Measurements from ENCODE around the gene GPS2. TPM values are rescaled to one million over a fixed set of nuclear protein-coding genes. Genes with fewer than 3 reads are reported as not detected.

Gene GPS2
- total RNA-seq: 10 to 100 TPM; 86.3 to 88.0 TPM

GRCh38 chr17:7314719-7315569, at the start of gene GPS2:
TSS of gene GPS2 (minus strand) at chr17:7315360. CDS start at chr17:7315052, 308 bp downstream.
- CTCF ChIA-PET: interaction anchor here (0.7 to 1.9 kb wide), 4 partner anchors 10 to 31 kb away, joined by 3 to 6 read pairs (median 4); partner anchors contain the start of genes ACAP1 and NEURL4
- peak within 1 kb of the TSS; percentile 97 for H3K27ac Mint-ChIP-seq
- peak; percentile 96 for DNase-seq
- H3K4me1 Mint-ChIP-seq (ENCODE audit: low read depth): peaks cover 61% of the 10 kb centered on the region
- ATAC-seq: peak; percentile 86
- no peaks in the 10 kb centered on the region for H3K9me3 Mint-ChIP-seq (ENCODE audit: insufficient read depth)
- peak within 1 kb of the TSS; percentile 91 for H3K4me3 Mint-ChIP-seq
- POLR2A ChIA-PET: interaction anchor here (0.6 to 3.7 kb wide), 6 partner anchors 12 to 256 kb away, joined by 3 to 24 read pairs (median 6); partner anchors contain the start of genes ACAP1, GABARAP and NEURL4
- peaks cover 63% of the 10 kb centered on the region for H3K36me3 Mint-ChIP-seq (ENCODE audit: low read depth)
- H3K27me3 Mint-ChIP-seq (ENCODE audit: low read depth): no peaks in the 10 kb centered on the region

GRCh38 chr17:7363311-7363710, 48.2 kb upstream of the GPS2 start:
- H3K4me1 Mint-ChIP-seq (ENCODE audit: low read depth): no peaks in the 10 kb centered on the region
- H3K27ac Mint-ChIP-seq: no peak overlapping the region
- no peaks in the 10 kb centered on the region for H3K36me3 Mint-ChIP-seq (ENCODE audit: low read depth)
- no peaks in the 10 kb centered on the region for H3K9me3 Mint-ChIP-seq (ENCODE audit: insufficient read depth)
- DNase-seq: no peak
- peaks cover 4% of the 10 kb centered on the region for H3K27me3 Mint-ChIP-seq (ENCODE audit: low read depth)
- ATAC-seq: no peak
- CTCF ChIA-PET: interaction anchor here (2.0 to 2.1 kb wide), 2 partner anchors 13 to 197 kb away, joined by 4 to 5 read pairs; no protein-coding TSS in a partner anchor
- POLR2A ChIA-PET: no interaction called here
- H3K4me3 Mint-ChIP-seq: no peak overlapping the region

GRCh38 chr17:7361906-7362305, 46.7 kb upstream of the GPS2 start:
- no peak for DNase-seq
- H3K4me3 Mint-ChIP-seq: no peak overlapping the region
- POLR2A ChIA-PET: interaction anchor here (1.2 kb wide), 1 partner anchor 147 kb away, joined by 3 read pairs; no protein-coding TSS in a partner anchor
- no peak for ATAC-seq
- no peaks in the 10 kb centered on the region for H3K9me3 Mint-ChIP-seq (ENCODE audit: insufficient read depth)
- H3K27me3 Mint-ChIP-seq (ENCODE audit: low read depth): peaks cover 4% of the 10 kb centered on the region
- no peak overlapping the region for H3K27ac Mint-ChIP-seq
- CTCF ChIA-PET: interaction anchor here (1.1 to 2.1 kb wide), 4 partner anchors 12 to 198 kb away, joined by 3 to 5 read pairs (median 4); no protein-coding TSS in a partner anchor
- H3K4me1 Mint-ChIP-seq (ENCODE audit: low read depth): no peaks in the 10 kb centered on the region
- no peaks in the 10 kb centered on the region for H3K36me3 Mint-ChIP-seq (ENCODE audit: low read depth)

GRCh38 chr17:7357381-7357780, 42.2 kb upstream of the GPS2 start:
- no peak overlapping the region for H3K4me3 Mint-ChIP-seq

GRCh38 chr17:7356756-7357155, 41.6 kb upstream of the GPS2 start:
- CTCF ChIA-PET: interaction anchor here (0.6 to 5.7 kb wide), 15 partner anchors 12 to 330 kb away, joined by 3 to 83 read pairs (median 10); partner anchors contain the start of genes ACAP1, SENP3, TMEM102 and TMEM256
- no peak for ATAC-seq
- Mint-ChIP-seq H3K27ac (no peak overlapping the region), H3K36me3 (ENCODE audit: low read depth) (peaks cover 17% of the 10 kb centered on the region), H3K4me1 (ENCODE audit: low read depth) (peaks cover 42% of the 10 kb centered on the region), H3K27me3 (ENCODE audit: low read depth) (peaks cover 4% of the 10 kb centered on the region), H3K9me3 (ENCODE audit: insufficient read depth) (no peaks in the 10 kb centered on the region), H3K4me3 (no peak overlapping the region)
- POLR2A ChIA-PET: interaction anchor here (0.8 to 1.9 kb wide), 6 partner anchors 20 to 330 kb away, joined by 3 to 8 read pairs (median 4); partner anchors contain the start of genes ACAP1, CHRNB1, POLR2A and TMEM102
- DNase-seq: no peak

More at GRCh38 chr17:7357381-7357780, 42.2 kb upstream of the GPS2 start:
- DNase-seq (no peak), ATAC-seq (no peak)
- H3K9me3 Mint-ChIP-seq (ENCODE audit: insufficient read depth): no peaks in the 10 kb centered on the region
- no peak overlapping the region for H3K27ac Mint-ChIP-seq
- peaks cover 38% of the 10 kb centered on the region for H3K4me1 Mint-ChIP-seq (ENCODE audit: low read depth)
- POLR2A ChIA-PET: interaction anchor here (1.2 to 1.9 kb wide), 2 partner anchors 78 to 127 kb away, joined by 3 to 6 read pairs; partner anchors contain the start of genes POLR2A and TMEM102
- peaks cover 14% of the 10 kb centered on the region for H3K36me3 Mint-ChIP-seq (ENCODE audit: low read depth)
- CTCF ChIA-PET: interaction anchor here (3.3 to 5.7 kb wide), 3 partner anchors 77 to 203 kb away, joined by 13 to 83 read pairs (median 40); partner anchors contain the start of genes SENP3 and TMEM102
- peaks cover 4% of the 10 kb centered on the region for H3K27me3 Mint-ChIP-seq (ENCODE audit: low read depth)

- peaks cover 4% of the 10 kb centered on the region for H3K27me3 Mint-ChIP-seq (ENCODE audit: low read depth)
- DNase-seq (peak; percentile 92), ATAC-seq (peak; percentile 73)
- POLR2A ChIA-PET: interaction anchor here (0.5 to 1.9 kb wide), 9 partner anchors 19 to 331 kb away, joined by 3 to 8 read pairs (median 3); partner anchors contain the start of genes ACAP1, CHRNB1, POLR2A and TMEM102
- no peak overlapping the region for H3K4me3 Mint-ChIP-seq
- peak overlapping the region; percentile 28 for H3K27ac Mint-ChIP-seq
- peaks cover 45% of the 10 kb centered on the region for H3K4me1 Mint-ChIP-seq (ENCODE audit: low read depth)
- H3K36me3 Mint-ChIP-seq (ENCODE audit: low read depth): peaks cover 20% of the 10 kb centered on the region
- H3K9me3 Mint-ChIP-seq (ENCODE audit: insufficient read depth): no peaks in the 10 kb centered on the region
- CTCF ChIA-PET: interaction anchor here (0.6 to 5.7 kb wide), 39 partner anchors 9 to 333 kb away, joined by 3 to 83 read pairs (median 5); partner anchors contain the start of genes ACAP1, CHRNB1, FGF11 and FXR2
Measured at GRCh38 chr17:7356072-7356549, 41.0 kb upstream of the GPS2 start.

- peaks cover 24% of the 10 kb centered on the region for H3K36me3 Mint-ChIP-seq (ENCODE audit: low read depth)
- no peak overlapping the region for H3K4me3 Mint-ChIP-seq
- H3K9me3 Mint-ChIP-seq (ENCODE audit: insufficient read depth): no peaks in the 10 kb centered on the region
- ChIA-PET CTCF (interaction anchor here (0.6 to 5.7 kb wide), 41 partner anchors 9 to 333 kb away, joined by 3 to 83 read pairs (median 5); partner anchors contain the start of genes ACAP1, CHRNB1, FGF11 and FXR2), POLR2A (interaction anchor here (0.9 to 1.9 kb wide), 7 partner anchors 19 to 332 kb away, joined by 3 to 8 read pairs (median 4); partner anchors contain the start of genes ACAP1, POLR2A and TP53)
- peak overlapping the region; percentile 28 for H3K27ac Mint-ChIP-seq
- ATAC-seq (no peak), DNase-seq (no peak)
- H3K4me1 Mint-ChIP-seq (ENCODE audit: low read depth): peaks cover 50% of the 10 kb centered on the region
- H3K27me3 Mint-ChIP-seq (ENCODE audit: low read depth): peaks cover 4% of the 10 kb centered on the region
Measured at GRCh38 chr17:7355573-7355972, 40.4 kb upstream of the GPS2 start.

GRCh38 chr17:7355053-7355452, 39.9 kb upstream of the GPS2 start, which contains the start of gene TMEM95:
TSS of gene TMEM95 (plus strand) at chr17:7355156. CDS start at chr17:7355205, 49 bp downstream.
- ChIA-PET CTCF (interaction anchor here (0.7 to 5.7 kb wide), 24 partner anchors 11 to 334 kb away, joined by 3 to 83 read pairs (median 8); partner anchors contain the start of genes ACAP1, CHRNB1, FGF11 and NEURL4), POLR2A (interaction anchor here (0.9 to 1.8 kb wide), 3 partner anchors 81 to 332 kb away, joined by 3 to 8 read pairs (median 4); partner anchors contain the start of gene TP53)
- Mint-ChIP-seq H3K36me3 (ENCODE audit: low read depth) (peaks cover 28% of the 10 kb centered on the region), H3K27ac (peak within 1 kb of the TSS; percentile 56), H3K27me3 (ENCODE audit: low read depth) (peaks cover 4% of the 10 kb centered on the region), H3K9me3 (ENCODE audit: insufficient read depth) (no peaks in the 10 kb centered on the region), H3K4me3 (no peak within 1 kb of the TSS), H3K4me1 (ENCODE audit: low read depth) (peaks cover 55% of the 10 kb centered on the region)
- ATAC-seq (no peak), DNase-seq (no peak)

GRCh38 chr17:7354262-7354843, 39.2 kb upstream of the GPS2 start:
- H3K27me3 Mint-ChIP-seq (ENCODE audit: low read depth): peaks cover 1% of the 10 kb centered on the region
- ChIA-PET POLR2A (interaction anchor here (1.0 to 2.2 kb wide), 5 partner anchors 10 to 136 kb away, joined by 3 to 9 read pairs (median 3); partner anchors contain the start of gene ACAP1), CTCF (interaction anchor here (1.1 to 5.7 kb wide), 11 partner anchors 10 to 333 kb away, joined by 3 to 83 read pairs (median 13); partner anchors contain the start of genes ACAP1, FGF11, NEURL4 and SENP3)
- peaks cover 60% of the 10 kb centered on the region for H3K4me1 Mint-ChIP-seq (ENCODE audit: low read depth)
- ATAC-seq (peak; percentile 10), DNase-seq (peak; percentile 41)
- H3K4me3 Mint-ChIP-seq: no peak overlapping the region
- H3K9me3 Mint-ChIP-seq (ENCODE audit: insufficient read depth): no peaks in the 10 kb centered on the region
- peak overlapping the region; percentile 56 for H3K27ac Mint-ChIP-seq
- H3K36me3 Mint-ChIP-seq (ENCODE audit: low read depth): peaks cover 33% of the 10 kb centered on the region

- CTCF ChIA-PET: interaction anchor here (0.5 to 5.7 kb wide), 10 partner anchors 17 to 334 kb away, joined by 3 to 83 read pairs (median 6); partner anchors contain the start of genes ACAP1, FGF11, NEURL4 and SENP3
- Mint-ChIP-seq H3K27ac (peak overlapping the region; percentile 79), H3K9me3 (ENCODE audit: insufficient read depth) (no peaks in the 10 kb centered on the region), H3K4me3 (peak overlapping the region; percentile 76), H3K36me3 (ENCODE audit: low read depth) (peaks cover 44% of the 10 kb centered on the region), H3K4me1 (ENCODE audit: low read depth) (peaks cover 73% of the 10 kb centered on the region), H3K27me3 (ENCODE audit: low read depth) (no peaks in the 10 kb centered on the region)
- POLR2A ChIA-PET: interaction anchor here (0.7 to 2.2 kb wide), 3 partner anchors 9 to 130 kb away, joined by 3 to 9 read pairs (median 5); partner anchors contain the start of gene ACAP1
- DNase-seq (no peak), ATAC-seq (no peak)
Measured at GRCh38 chr17:7352910-7353635, 37.9 kb upstream of the GPS2 start.

All from activated CD8-positive, alpha-beta T cell treated with anti-CD3 and anti-CD28 coated beads, Interleukin-2, amount 10 ng/mL, durations not matched to agents 7 days and 5 days (primary cell).